ENCODE results near the gene GPR146.

Gene GPR146

DNA sequence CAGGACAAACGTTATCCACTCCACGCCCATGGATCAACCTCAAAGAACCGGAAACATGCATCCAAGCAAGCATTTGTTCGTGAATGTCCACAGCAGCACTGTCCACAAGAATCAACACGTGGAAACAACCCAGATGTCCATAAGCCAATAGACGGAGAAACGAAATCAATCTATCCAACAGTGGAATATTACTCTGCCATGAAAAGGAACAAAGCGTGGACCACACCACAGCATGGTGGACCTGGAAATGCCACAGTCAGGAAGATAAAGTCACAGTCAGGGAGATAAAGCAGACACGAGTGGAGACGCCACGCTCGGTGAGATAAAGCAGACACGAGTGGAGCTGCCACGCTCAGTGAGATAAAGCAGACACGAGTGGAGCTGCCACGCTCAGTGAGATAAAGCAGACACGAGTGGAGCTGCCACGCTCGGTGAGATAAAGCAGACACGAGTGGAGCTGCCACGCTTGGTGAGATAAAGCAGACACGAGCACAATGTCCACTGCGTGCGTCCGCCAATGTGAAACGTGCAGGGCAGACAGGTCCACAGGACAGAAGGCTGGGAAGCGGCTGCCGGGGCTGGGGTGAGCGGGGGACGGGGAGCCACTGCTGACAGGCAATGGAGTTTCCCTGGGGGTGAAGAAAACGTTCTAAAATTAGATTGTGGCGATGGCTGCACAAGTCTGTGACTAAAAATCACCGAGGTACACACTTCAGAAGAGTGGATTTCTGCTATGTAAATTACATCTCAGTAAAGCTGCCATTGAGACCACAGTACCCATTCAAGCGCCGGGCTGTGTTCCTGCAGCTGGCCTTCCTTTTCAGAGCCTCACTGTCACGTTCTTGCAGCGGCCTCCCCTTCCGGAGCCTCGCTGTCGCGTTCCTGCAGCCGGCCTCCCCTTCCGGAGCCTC lies 54.2 kb downstream of the GPR146 start:
- no peak overlapping the region for H3K27ac ChIP-seq (ENCODE audit: low read length)
- no peak overlapping the region for H3K4me3 ChIP-seq (ENCODE audit: low read length)
- no peak overlapping the region for H3K9ac ChIP-seq (ENCODE audit: low read depth, low read length)
- H3K4me1 ChIP-seq (ENCODE audit: insufficient read depth, low read length) = no peaks in the 10 kb centered on the region
- peaks cover 9% of the 10 kb centered on the region for H3K36me3 ChIP-seq (ENCODE audit: insufficient read depth, low read depth, low read length)
- no peaks in the 10 kb centered on the region for H3K9me3 ChIP-seq (ENCODE audit: insufficient read depth, low read depth, low read length)
- H3K27me3 ChIP-seq (ENCODE audit: insufficient read depth, low read length) = no peaks in the 10 kb centered on the region

GRCh38 chr7:1099154-1099542 lies 54.8 kb downstream of the GPR146 start:
- Histone ChIP-seq H3K36me3 (ENCODE audit: insufficient read depth, low read depth, low read length) (peaks cover 9% of the 10 kb centered on the region), H3K9me3 (ENCODE audit: insufficient read depth, low read depth, low read length) (no peaks in the 10 kb centered on the region), H3K27me3 (ENCODE audit: insufficient read depth, low read length) (no peaks in the 10 kb centered on the region), H3K27ac (ENCODE audit: low read length) (no peak overlapping the region), H3K4me1 (ENCODE audit: insufficient read depth, low read length) (no peaks in the 10 kb centered on the region), H3K9ac (ENCODE audit: low read depth, low read length) (no peak overlapping the region), H3K4me3 (ENCODE audit: low read length) (no peak overlapping the region)

GRCh38 chr7:1099637-1100036 lies 55.3 kb downstream of the GPR146 start:
- Histone ChIP-seq H3K36me3 (ENCODE audit: insufficient read depth, low read depth, low read length) (peaks cover 9% of the 10 kb centered on the region), H3K9ac (ENCODE audit: low read depth, low read length) (no peak overlapping the region), H3K27ac (ENCODE audit: low read length) (no peak overlapping the region), H3K9me3 (ENCODE audit: insufficient read depth, low read depth, low read length) (no peaks in the 10 kb centered on the region), H3K4me3 (ENCODE audit: low read length) (no peak overlapping the region), H3K4me1 (ENCODE audit: insufficient read depth, low read length) (no peaks in the 10 kb centered on the region), H3K27me3 (ENCODE audit: insufficient read depth, low read length) (no peaks in the 10 kb centered on the region)

GRCh38 chr7:1100386-1100785 lies 56.0 kb downstream of the GPR146 start:
- Histone ChIP-seq H3K9ac (ENCODE audit: low read depth, low read length) (no peak overlapping the region), H3K27me3 (ENCODE audit: insufficient read depth, low read length) (no peaks in the 10 kb centered on the region), H3K27ac (ENCODE audit: low read length) (no peak overlapping the region), H3K4me1 (ENCODE audit: insufficient read depth, low read length) (no peaks in the 10 kb centered on the region), H3K4me3 (ENCODE audit: low read length) (no peak overlapping the region), H3K36me3 (ENCODE audit: insufficient read depth, low read depth, low read length) (peaks cover 9% of the 10 kb centered on the region), H3K9me3 (ENCODE audit: insufficient read depth, low read depth, low read length) (no peaks in the 10 kb centered on the region)

GRCh38 chr7:1100834-1101562 lies 56.7 kb downstream of the GPR146 start:
- no peaks in the 10 kb centered on the region for H3K4me1 ChIP-seq (ENCODE audit: insufficient read depth, low read length)
- no peak overlapping the region for H3K27ac ChIP-seq (ENCODE audit: low read length)
- no peaks in the 10 kb centered on the region for H3K9me3 ChIP-seq (ENCODE audit: insufficient read depth, low read depth, low read length)
- no peak overlapping the region for H3K9ac ChIP-seq (ENCODE audit: low read depth, low read length)
- no peak overlapping the region for H3K4me3 ChIP-seq (ENCODE audit: low read length)
- H3K36me3 ChIP-seq (ENCODE audit: insufficient read depth, low read depth, low read length) = peaks cover 9% of the 10 kb centered on the region
- no peaks in the 10 kb centered on the region for H3K27me3 ChIP-seq (ENCODE audit: insufficient read depth, low read length)

DNA sequence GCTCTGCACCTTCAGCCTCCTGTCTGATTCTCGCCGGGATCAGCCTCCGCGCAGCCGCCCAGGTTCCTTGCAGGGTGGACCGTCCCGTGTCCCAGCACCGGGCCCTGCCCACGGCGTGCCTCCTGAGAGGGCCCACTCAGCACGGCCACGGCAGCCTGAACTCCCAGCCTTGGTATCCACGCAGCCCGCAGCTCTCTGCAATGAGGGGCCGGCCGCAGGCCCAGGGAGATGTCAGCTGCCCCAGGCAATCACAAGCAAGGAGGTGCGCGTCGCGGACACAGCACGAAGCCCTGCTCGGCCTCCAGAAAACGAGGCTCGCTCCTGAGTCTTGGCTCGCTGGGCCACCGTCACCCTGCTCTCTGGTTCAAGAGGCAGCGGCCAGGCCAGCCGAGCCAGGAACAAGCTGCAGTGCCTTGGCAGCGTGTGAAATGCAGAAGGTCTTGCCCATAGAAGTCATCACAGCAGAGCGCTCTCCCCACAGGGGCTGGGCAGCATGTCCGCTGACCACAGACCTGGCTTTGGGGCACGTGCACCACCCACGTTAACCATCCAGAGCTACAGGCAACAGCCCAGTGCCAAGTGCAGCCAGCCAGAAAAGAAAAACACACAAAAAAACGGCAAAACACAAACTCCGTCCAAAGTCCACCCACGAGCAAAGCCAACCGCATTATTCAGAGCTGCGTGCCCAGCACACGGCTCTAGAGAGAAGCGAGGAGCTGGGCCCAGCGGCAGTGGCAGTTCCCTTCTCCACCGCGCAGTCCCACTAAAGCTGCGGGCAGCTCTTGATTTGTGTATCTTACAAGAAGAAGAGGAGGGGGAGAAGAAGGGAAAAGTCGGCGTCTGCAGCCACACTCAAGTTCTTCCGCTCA lies 57.5 kb downstream of the GPR146 start:
- Histone ChIP-seq H3K4me3 (ENCODE audit: low read length) (no peak overlapping the region), H3K27ac (ENCODE audit: low read length) (no peak overlapping the region), H3K9ac (ENCODE audit: low read depth, low read length) (no peak overlapping the region), H3K9me3 (ENCODE audit: insufficient read depth, low read depth, low read length) (no peaks in the 10 kb centered on the region), H3K36me3 (ENCODE audit: insufficient read depth, low read depth, low read length) (peaks cover 9% of the 10 kb centered on the region), H3K27me3 (ENCODE audit: insufficient read depth, low read length) (no peaks in the 10 kb centered on the region), H3K4me1 (ENCODE audit: insufficient read depth, low read length) (no peaks in the 10 kb centered on the region)

DNA sequence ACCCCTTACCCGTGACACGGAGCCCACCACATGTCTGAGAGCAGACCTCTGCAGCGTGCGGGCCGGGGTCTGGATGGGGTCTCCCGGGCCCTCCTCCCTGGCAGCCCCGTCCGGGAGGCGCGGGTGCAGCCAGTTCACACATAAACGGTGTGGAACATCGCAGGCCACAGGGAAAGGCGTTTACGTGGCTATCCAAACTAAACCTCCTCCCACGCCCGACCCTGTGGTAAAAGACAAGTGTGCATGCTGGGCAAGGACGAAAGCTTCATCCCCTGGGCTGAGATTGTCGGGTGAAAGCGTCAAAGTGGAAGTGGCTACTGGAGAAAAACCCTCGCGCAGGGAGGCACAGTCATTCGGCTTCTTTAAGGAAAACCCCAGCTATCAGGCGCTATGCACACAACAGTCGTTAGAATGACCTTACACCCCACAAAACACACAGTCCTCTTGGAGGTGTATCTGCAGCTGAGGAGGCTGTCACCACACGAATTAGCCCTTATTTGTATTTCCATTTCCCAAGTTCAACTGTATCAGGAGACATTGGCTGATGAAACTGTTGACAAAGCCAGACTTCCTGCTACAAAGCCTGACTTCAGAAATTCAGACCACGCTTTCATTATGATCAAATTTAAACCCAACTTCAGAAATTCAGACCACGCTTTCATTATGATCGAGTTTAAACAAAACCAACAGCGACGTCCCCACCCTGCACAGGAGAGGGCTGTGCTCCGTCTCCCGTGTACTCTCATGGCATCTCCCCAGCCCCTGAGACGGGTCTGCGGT lies 58.9 kb downstream of the GPR146 start:
- peaks cover 7% of the 10 kb centered on the region for H3K36me3 ChIP-seq (ENCODE audit: insufficient read depth, low read depth, low read length)
- H3K9ac ChIP-seq (ENCODE audit: low read depth, low read length) = no peak overlapping the region
- H3K4me3 ChIP-seq (ENCODE audit: low read length) = no peak overlapping the region
- H3K9me3 ChIP-seq (ENCODE audit: insufficient read depth, low read depth, low read length) = no peaks in the 10 kb centered on the region
- H3K4me1 ChIP-seq (ENCODE audit: insufficient read depth, low read length) = no peaks in the 10 kb centered on the region
- no peak overlapping the region for H3K27ac ChIP-seq (ENCODE audit: low read length)
- H3K27me3 ChIP-seq (ENCODE audit: insufficient read depth, low read length) = no peaks in the 10 kb centered on the region

DNA sequence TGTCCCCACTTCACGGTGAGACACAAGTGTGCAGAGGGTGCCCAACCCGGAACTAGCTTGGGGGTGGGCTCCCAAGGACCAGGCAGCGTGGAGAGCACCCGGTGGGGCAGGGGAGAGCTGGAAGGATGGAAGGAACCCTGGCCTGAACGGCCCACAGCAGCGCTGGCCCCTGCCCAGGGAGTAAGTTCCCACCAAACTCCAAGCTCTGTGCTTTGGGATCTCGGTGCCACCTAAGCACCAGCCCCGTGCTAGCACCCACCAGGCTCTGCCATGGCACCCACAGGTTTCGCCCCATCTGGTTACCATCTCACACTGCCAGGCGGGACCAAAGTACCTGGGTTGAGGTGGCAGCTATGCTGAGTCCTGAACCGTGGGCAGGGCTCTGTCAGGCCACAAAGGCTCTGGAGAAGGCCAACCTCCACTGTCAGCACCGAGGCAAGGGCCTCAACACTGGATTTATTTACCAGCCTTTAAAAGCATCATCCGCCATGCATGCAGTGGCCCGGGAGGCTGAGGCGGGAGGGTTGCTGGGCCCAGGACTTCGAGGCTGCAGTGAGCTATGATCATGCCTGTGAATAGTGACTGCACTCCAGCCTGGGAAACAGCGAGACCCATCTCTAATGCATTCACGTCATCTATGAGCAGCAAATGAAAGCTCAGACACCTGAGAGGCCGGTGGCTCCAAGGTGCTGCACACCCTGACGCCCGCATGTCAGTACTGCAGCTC lies 59.6 kb downstream of the GPR146 start:
- no peaks in the 10 kb centered on the region for H3K9me3 ChIP-seq (ENCODE audit: insufficient read depth, low read depth, low read length)
- H3K9ac ChIP-seq (ENCODE audit: low read depth, low read length) = no peak overlapping the region
- H3K27ac ChIP-seq (ENCODE audit: low read length) = no peak overlapping the region
- no peaks in the 10 kb centered on the region for H3K27me3 ChIP-seq (ENCODE audit: insufficient read depth, low read length)
- peaks cover 4% of the 10 kb centered on the region; the same call in 1 of the 2 replicates for H3K36me3 ChIP-seq (ENCODE audit: insufficient read depth, low read depth, low read length)
- H3K4me1 ChIP-seq (ENCODE audit: insufficient read depth, low read length) = no peaks in the 10 kb centered on the region
- H3K4me3 ChIP-seq (ENCODE audit: low read length) = no peak overlapping the region

- Histone ChIP-seq H3K27me3 (ENCODE audit: insufficient read depth, low read length) (no peaks in the 10 kb centered on the region), H3K9me3 (ENCODE audit: insufficient read depth, low read depth, low read length) (no peaks in the 10 kb centered on the region), H3K27ac (ENCODE audit: low read length) (no peak overlapping the region), H3K36me3 (ENCODE audit: insufficient read depth, low read depth, low read length) (peaks cover 3% of the 10 kb centered on the region; the same call in 1 of the 2 replicates), H3K4me1 (ENCODE audit: insufficient read depth, low read length) (no peaks in the 10 kb centered on the region), H3K9ac (ENCODE audit: low read depth, low read length) (no peak overlapping the region), H3K4me3 (ENCODE audit: low read length) (no peak overlapping the region)
Measured at GRCh38 chr7:1104516-1105179, 60.3 kb downstream of the GPR146 start.

DNA sequence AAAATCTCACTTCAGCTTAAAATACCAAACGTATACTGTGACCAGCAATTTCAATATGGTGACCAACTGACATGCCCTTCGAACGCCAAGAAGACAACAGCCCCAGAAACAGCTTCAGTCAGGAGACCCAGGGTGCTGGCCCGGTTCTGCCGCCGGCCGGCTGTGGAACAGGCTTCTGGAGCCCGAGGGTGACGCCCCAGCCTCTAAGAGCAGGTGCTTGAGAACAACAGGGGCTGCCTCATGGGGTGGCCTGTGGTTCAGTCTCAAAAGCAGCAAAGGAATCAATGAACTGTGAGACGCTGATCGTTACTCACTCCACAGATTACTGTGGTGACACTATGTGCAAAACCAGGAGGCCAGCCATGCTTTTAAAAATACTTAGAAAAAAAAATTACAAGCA lies 60.8 kb downstream of the GPR146 start:
- H3K4me1 ChIP-seq (ENCODE audit: insufficient read depth, low read length) = no peaks in the 10 kb centered on the region

More for the DNA sequence above, 60.8 kb downstream of the GPR146 start:
- H3K27ac ChIP-seq (ENCODE audit: low read length) = no peak overlapping the region
- no peak overlapping the region for H3K4me3 ChIP-seq (ENCODE audit: low read length)
- no peak overlapping the region for H3K9ac ChIP-seq (ENCODE audit: low read depth, low read length)
- no peaks in the 10 kb centered on the region for H3K9me3 ChIP-seq (ENCODE audit: insufficient read depth, low read depth, low read length)
- no peaks in the 10 kb centered on the region for H3K36me3 ChIP-seq (ENCODE audit: insufficient read depth, low read depth, low read length)
- no peaks in the 10 kb centered on the region for H3K27me3 ChIP-seq (ENCODE audit: insufficient read depth, low read length)

All from iPS-20b (cell line).